HCT116 (cell line): ENCODE data around the gene EOMES. TPM values are rescaled to one million over a fixed set of nuclear protein-coding genes. Genes with fewer than 3 reads are reported as not detected.
"Not testable (repeated sequence)": the region's sequence is repeated elsewhere in the genome, so short reads cannot be mapped to it uniquely, and the experiment has no call there.

Experiments
- ATAC-seq: fragments of 200-7000 bp; cut with Tn5 transposase; 2 replicates; pipeline ENCODE4 v1.9.1; 2020; ENCODE audit warnings: mild to moderate bottlenecking, moderate library complexity
- Bru-seq: library from RNA; stranded (reverse); fragments of 400-500 nt; gene quantifications from one replicate; lab custom pipeline; 2021; lab: Mats Ljungman, UMichigan
- BruChase-seq, 2 experiments: library from RNA; stranded (reverse); fragments of 400-500 nt; gene quantifications; one replicate each; lab custom pipeline; 2021; lab: Mats Ljungman, UMichigan
- BruUV-seq: library from RNA; stranded (reverse); fragments of 400-500 nt; replicated peaks from 2 replicates; lab custom pipeline; 2021; lab: Mats Ljungman, UMichigan
- CTCF ChIA-PET: fragments of 300-600 bp; sonication (Branson Sonifier 250); formaldehyde crosslinking; loops from one replicate; lab custom pipeline; 2021; ENCODE audit warnings: antibody characterized with exemption; lab: Charles Lee
- POLR2A ChIA-PET: fragments of 300-600, 350-600 bp; sonication (Branson Sonifier 250); formaldehyde crosslinking; loops from one replicate; lab custom pipeline; 2021; ENCODE audit warnings: antibody characterized with exemption; lab: Charles Lee
- RAD21 ChIA-PET, 2 experiments: fragments of 300-600 bp; sonication (Branson Sonifier 250); formaldehyde crosslinking; loops; one replicate each; lab custom pipeline; 2023; ENCODE audit warnings: low total read pairs in 2 of 2; ENCODE audit not compliant: uncharacterized antibody in 2 of 2, unreplicated experiment in 2 of 2, low non-redundant PET in 1 of 2; lab: Charles Lee
- DNase-seq: peaks from one replicate; pipeline ENCODE4 v3.0.0-alpha.2; 2010; ENCODE audit warnings: low read depth, low spot score
- H2AFZ ChIP-seq: fragments of 200-600 bp; shearing (Covaris generic), sonication (generic); 2 replicates; pipeline ENCODE4 v1.6.1; 2017; ENCODE audit warnings: low read depth, mixed run types, mixed read lengths, antibody characterized with exemption, low read length; ENCODE audit not compliant: poor library complexity, severe bottlenecking
- H3K27ac ChIP-seq: 2 replicates; pipeline ENCODE4 v1.5.1; 2012; ENCODE audit warnings: low read depth, low read length
- H3K27me3 ChIP-seq: fragments of 200-600 bp; sonication (generic); 2 replicates; pipeline ENCODE4 v1.6.1; 2016; ENCODE audit warnings: mixed run types, low read length, mixed read lengths; ENCODE audit not compliant: insufficient read depth
- H3K36me3 ChIP-seq, 2 experiments: fragments of 200-500 bp in 1 of 2; fragments of 200-600 bp in 1 of 2; sonication (Bioruptor generic) in 1 of 2; sonication (generic) in 1 of 2; 2 replicates each; pipeline versions ENCODE4 v1.5.1 to v1.6.1; 2014 to 2016; ENCODE audit warnings: low read length in 2 of 2, inconsistent platforms in 1 of 2, mixed read lengths in 1 of 2, mixed run types in 1 of 2; ENCODE audit not compliant: insufficient read depth in 2 of 2, control insufficient read depth in 1 of 2
- H3K4me1 ChIP-seq, 2 experiments: fragments of 200-600 bp in 1 of 2; sonication (generic) in 1 of 2; 2 replicates each; pipeline versions ENCODE4 v1.5.1 to v1.6.1; 2012 to 2017; ENCODE audit warnings: low read length in 2 of 2, inconsistent platforms in 1 of 2, mild to moderate bottlenecking in 1 of 2, mixed read lengths in 1 of 2, mixed run types in 1 of 2, moderate library complexity in 1 of 2; ENCODE audit not compliant: insufficient read depth in 2 of 2, control insufficient read depth in 1 of 2
- H3K4me2 ChIP-seq: fragments of 200-600 bp; sonication (generic); 2 replicates; pipeline ENCODE4 v1.6.1; 2017; ENCODE audit warnings: mixed run types, low read length, mixed read lengths
- H3K4me3 ChIP-seq, 2 experiments: fragments of 200-600 bp in 1 of 2; sonication (generic) in 1 of 2; replicated peaks in 1 of 2; 2 replicates each; pipeline ENCODE4 v1.5.1; 2011 to 2016; ENCODE audit warnings: low read length in 2 of 2, control low read depth in 1 of 2, low read depth in 1 of 2, mild to moderate bottlenecking in 1 of 2, mixed read lengths in 1 of 2, mixed run types in 1 of 2
- H3K79me2 ChIP-seq: fragments of 200-600 bp; sonication (generic); 2 replicates; pipeline ENCODE4 v1.6.1; 2017; ENCODE audit warnings: mild to moderate bottlenecking, mixed run types, low read length, moderate library complexity, mixed read lengths; ENCODE audit not compliant: insufficient read depth
- H3K9ac ChIP-seq: fragments of 200-600 bp; sonication (generic); 2 replicates; pipeline ENCODE4 v1.6.1; 2016; ENCODE audit warnings: low read length, mixed read lengths
- H3K9me2 ChIP-seq: fragments of 200-600 bp; sonication (generic), shearing (Covaris generic); 2 replicates; pipeline ENCODE4 v1.6.1; 2017; ENCODE audit warnings: mixed run types, mild to moderate bottlenecking, moderate library complexity; ENCODE audit not compliant: insufficient read depth
- H3K9me3 ChIP-seq, 2 experiments: fragments of 200-500 bp in 1 of 2; fragments of 200-600 bp in 1 of 2; sonication (Bioruptor generic) in 1 of 2; sonication (generic) in 1 of 2; 2 replicates each; pipeline ENCODE4 v1.6.1; 2014 to 2017; ENCODE audit warnings: low read length in 2 of 2, mixed read lengths in 2 of 2, inconsistent platforms in 1 of 2, low read depth in 1 of 2, mild to moderate bottlenecking in 1 of 2, mixed run types in 1 of 2, moderate library complexity in 1 of 2; ENCODE audit not compliant: control insufficient read depth in 1 of 2, insufficient read depth in 1 of 2
- H4K20me1 ChIP-seq: fragments of 200-600 bp; sonication (generic), shearing (Covaris generic); 2 replicates; pipeline ENCODE4 v1.6.1; 2017; ENCODE audit warnings: mixed run types, mild to moderate bottlenecking, moderate library complexity; ENCODE audit not compliant: insufficient read depth
- ATF3 ChIP-seq: IDR thresholded peaks from 2 replicates; pipeline ENCODE4 v1.6.1; 2012
- EGR1 ChIP-seq: IDR thresholded peaks from 2 replicates; pipeline ENCODE4 v1.6.1; 2012; ENCODE audit warnings: low read depth
- ELF1 ChIP-seq: IDR thresholded peaks from 2 replicates; pipeline ENCODE4 v1.6.1; 2012; ENCODE audit warnings: low read depth, borderline replicate concordance
- EZH2 ChIP-seq: fragments of 200-600 bp; sonication (generic); IDR thresholded peaks from 2 replicates; pipeline ENCODE4 v1.6.1; 2017; ENCODE audit warnings: antibody characterized with exemption, mixed run types
- EZH2phosphoT487 ChIP-seq: fragments of 200-600 bp; IDR thresholded peaks from 2 replicates; pipeline ENCODE4 v1.6.1; 2018; ENCODE audit warnings: antibody characterized with exemption, borderline replicate concordance
- POLR2A ChIP-seq: IDR thresholded peaks from 2 replicates; pipeline ENCODE4 v1.7.0; 2011; ENCODE audit warnings: borderline replicate concordance; ENCODE audit not compliant: insufficient read depth, insufficient read length; ENCODE audit errors: extremely low read depth
- POLR2AphosphoS5 ChIP-seq: IDR thresholded peaks from 2 replicates; pipeline ENCODE4 v1.6.1; 2011; ENCODE audit warnings: mild to moderate bottlenecking, low read depth, low read length, moderate library complexity
- RAD21 ChIP-seq: IDR thresholded peaks from 2 replicates; pipeline ENCODE4 v1.6.1; 2012; ENCODE audit warnings: low read depth, mild to moderate bottlenecking
- SRF ChIP-seq: IDR thresholded peaks from 2 replicates; pipeline ENCODE4 v1.6.1; 2012; ENCODE audit warnings: low read depth
- ZNF274 ChIP-seq: fragments of 200-500 bp; sonication (Bioruptor generic); IDR thresholded peaks from 2 replicates; pipeline ENCODE4 v1.6.1; 2014; ENCODE audit warnings: mild to moderate bottlenecking, low read depth, low read length, inconsistent platforms
- intact Hi-C: fragments of 100-400 bp; cut with micrococcal nuclease; formaldehyde crosslinking; loops from 2 replicates; pipeline ENCODE4 v1.10.0; 2022
- long read RNA-seq: library from polyadenylated mRNA; unstranded; transcript quantifications from one replicate; pipeline ENCODE4 v2.0.0, GENCODE V29; 2021; ENCODE audit not compliant: unreplicated experiment
- polyA plus RNA-seq: library from polyadenylated mRNA; unstranded; fragments of >200 nt; gene quantifications from 2 replicates; pipeline ENCODE4 v1.2.1, GENCODE V29; 2012; ENCODE audit warnings: missing spikeins
- total RNA-seq: library from RNA; stranded (reverse); gene quantifications from one replicate; pipeline ENCODE4 v1.2.1, GENCODE V29; 2021; ENCODE audit not compliant: unreplicated experiment
- TF ChIP-seq, protein P1 (sequence below): IDR thresholded peaks from 2 replicates; pipeline ENCODE4 v1.6.1; 2012
- TF ChIP-seq, protein P2 (sequence below), 3 experiments: fragments of 200-600 bp in 1 of 3; sonication (generic) in 1 of 3; IDR thresholded peaks in 2 of 3; conservative IDR thresholded peaks in 1 of 3; 2 replicates each; pipeline ENCODE4 v1.5.1; 2012 to 2017; ENCODE audit warnings: low read depth in 2 of 3, low read length in 2 of 3, antibody characterized with exemption in 1 of 3, borderline replicate concordance in 1 of 3, control low read depth in 1 of 3, mild to moderate bottlenecking in 1 of 3, mixed read lengths in 1 of 3, mixed run types in 1 of 3, moderate library complexity in 1 of 3; ENCODE audit not compliant: insufficient read depth in 1 of 3

Gene EOMES
- total RNA-seq (1.4 TPM), Bru-seq, nascent RNA (percentile 43 among the genes with signal in this experiment), BruChase-seq, experiment 1, labeled RNA remaining after a 6-hour chase (percentile 42 among the genes with signal in this experiment), BruChase-seq, experiment 2, labeled RNA remaining after a 2-hour chase (percentile 43 among the genes with signal in this experiment)
- 0.56 and 0.70 TPM in 2 replicates for polyA plus RNA-seq
- long read RNA-seq: 0 reads

- DNase-seq: peak; percentile 73
- RAD21 ChIA-PET: interaction anchor here (0.6 to 1.0 kb wide), 2 partner anchors 10 to 319 kb away, joined by 3 to 4 read pairs; no protein-coding TSS in a partner anchor
- intact Hi-C loops: loop anchor here (1.0 kb wide), 1 partner anchor 519 kb away; the partner anchor contains the start of gene CMC1
Observed at GRCh38 chr3:27721717-27722564, at the start of gene EOMES. EOMES (minus strand) TSS chr3:27722323; CDS start chr3:27722294, 29 bp downstream.

DNA sequence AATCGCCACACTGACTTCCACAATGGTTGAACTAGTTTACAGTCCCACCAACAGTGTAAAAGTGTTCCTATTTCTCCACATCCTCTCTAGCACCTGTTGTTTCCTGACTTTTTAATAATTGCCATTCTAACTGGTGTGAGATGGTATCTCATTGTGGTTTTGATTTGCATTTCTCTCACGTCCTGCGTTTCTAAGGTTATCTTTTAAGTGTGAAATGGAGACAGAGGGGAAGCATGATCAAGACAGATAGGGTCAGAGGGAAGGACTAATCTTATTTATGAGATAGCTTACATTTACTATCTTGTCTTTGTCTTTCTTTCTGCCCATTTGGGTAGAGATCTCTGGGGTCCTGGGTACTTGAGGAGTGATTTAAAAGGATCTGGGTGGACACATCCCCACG is 48.3 kb upstream of the EOMES start:
- CTCF ChIA-PET, DNase-seq, intact Hi-C loops, H3K4me2 ChIP-seq, H3K27ac ChIP-seq, H3K9me2 ChIP-seq, ATAC-seq, H3K79me2 ChIP-seq, RAD21 ChIA-PET, H3K9me3 ChIP-seq, H3K36me3 ChIP-seq, H2AFZ ChIP-seq, BruUV-seq, H3K4me3 ChIP-seq, H4K20me1 ChIP-seq, POLR2A ChIA-PET, H3K27me3 ChIP-seq, H3K4me1 ChIP-seq, H3K9ac ChIP-seq: not testable (repeated sequence)

More at GRCh38 chr3:27721717-27722564, at the start of gene EOMES:
- H3K79me2 ChIP-seq: no peaks in the 10 kb centered on the region
- TF ChIP-seq ELF1: no peak
- no peak for TF ChIP-seq EGR1
- TF ChIP-seq, protein P1, sequence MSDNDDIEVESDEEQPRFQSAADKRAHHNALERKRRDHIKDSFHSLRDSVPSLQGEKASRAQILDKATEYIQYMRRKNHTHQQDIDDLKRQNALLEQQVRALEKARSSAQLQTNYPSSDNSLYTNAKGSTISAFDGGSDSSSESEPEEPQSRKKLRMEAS: peak; percentile 58
- peak; percentile 51 for TF ChIP-seq POLR2A
- TF ChIP-seq ATF3: no peak
- peak; percentile 75 for TF ChIP-seq POLR2AphosphoS5
- no peak for TF ChIP-seq EZH2
- peak; percentile 53 for TF ChIP-seq RAD21
- TF ChIP-seq ZNF274: no peak
- no peak for TF ChIP-seq EZH2phosphoT487
- no peak for TF ChIP-seq SRF
- TF ChIP-seq, protein P2, sequence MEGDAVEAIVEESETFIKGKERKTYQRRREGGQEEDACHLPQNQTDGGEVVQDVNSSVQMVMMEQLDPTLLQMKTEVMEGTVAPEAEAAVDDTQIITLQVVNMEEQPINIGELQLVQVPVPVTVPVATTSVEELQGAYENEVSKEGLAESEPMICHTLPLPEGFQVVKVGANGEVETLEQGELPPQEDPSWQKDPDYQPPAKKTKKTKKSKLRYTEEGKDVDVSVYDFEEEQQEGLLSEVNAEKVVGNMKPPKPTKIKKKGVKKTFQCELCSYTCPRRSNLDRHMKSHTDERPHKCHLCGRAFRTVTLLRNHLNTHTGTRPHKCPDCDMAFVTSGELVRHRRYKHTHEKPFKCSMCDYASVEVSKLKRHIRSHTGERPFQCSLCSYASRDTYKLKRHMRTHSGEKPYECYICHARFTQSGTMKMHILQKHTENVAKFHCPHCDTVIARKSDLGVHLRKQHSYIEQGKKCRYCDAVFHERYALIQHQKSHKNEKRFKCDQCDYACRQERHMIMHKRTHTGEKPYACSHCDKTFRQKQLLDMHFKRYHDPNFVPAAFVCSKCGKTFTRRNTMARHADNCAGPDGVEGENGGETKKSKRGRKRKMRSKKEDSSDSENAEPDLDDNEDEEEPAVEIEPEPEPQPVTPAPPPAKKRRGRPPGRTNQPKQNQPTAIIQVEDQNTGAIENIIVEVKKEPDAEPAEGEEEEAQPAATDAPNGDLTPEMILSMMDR (IDR thresholded peaks at IDR 0.05 in 2 of 3, conservative IDR thresholded peaks at IDR 0.05 in 1 of 3; ENCODE audit: borderline replicate concordance in 1 of 3, insufficient read depth in 1 of 3, low read depth in 2 of 3, low read length in 2 of 3): peak; percentile 53 to 64 (median 63); a peak in 5 of 6 replicates
- POLR2A ChIA-PET: interaction anchor here (1.2 to 3.0 kb wide), 4 partner anchors 10 to 627 kb away, joined by 3 to 13 read pairs (median 4); partner anchors contain the start of genes AZI2 and ZCWPW2
- BruUV-seq: no TSS peak
- no peaks in the 10 kb centered on the region for H3K9me3 ChIP-seq
- ATAC-seq: peak; percentile 80
- no peaks in the 10 kb centered on the region for H4K20me1 ChIP-seq
- CTCF ChIA-PET: interaction anchor here (0.7 to 2.5 kb wide), 14 partner anchors 9 to 614 kb away, joined by 3 to 30 read pairs (median 4); no protein-coding TSS in a partner anchor
- no peaks in the 10 kb centered on the region for H3K27me3 ChIP-seq
- peak within 1 kb of the TSS; percentile 94 for H2AFZ ChIP-seq
- H3K4me3 ChIP-seq: peak within 1 kb of the TSS; percentile 78 to 90
- H3K36me3 ChIP-seq: no peaks in the 10 kb centered on the region
- H3K4me2 ChIP-seq: peak within 1 kb of the TSS; percentile 96
- peaks cover 3 to 10% of the 10 kb centered on the region in 2 experiments; a peak in 2 of 4 replicates for H3K4me1 ChIP-seq
- peak within 1 kb of the TSS; percentile 62 for H3K9ac ChIP-seq
- peak within 1 kb of the TSS; percentile 70 for H3K27ac ChIP-seq
- no peaks in the 10 kb centered on the region for H3K9me2 ChIP-seq
